GM19099 (cell line): ENCODE data around the gene HSPG2.
A peak's percentile ranks its signal among the peaks of the same experiment; 100 is the strongest.

Experiments
- POLR2A ChIP-seq: IDR thresholded peaks from 3 replicates; pipeline ENCODE4 v1.6.1; 2011; ENCODE audit warnings: low read depth; ENCODE audit not compliant: insufficient read length; ENCODE audit errors: extremely low read depth

Gene HSPG2

GRCh38 chr1:21865943-21866706 is 71.0 kb downstream of the HSPG2 start:
- no peak for TF ChIP-seq POLR2A

GRCh38 chr1:21865609-21865942 is 71.5 kb downstream of the HSPG2 start:
- TF ChIP-seq POLR2A = no peak

- TF ChIP-seq POLR2A = no peak
Measured at GRCh38 chr1:21864730-21865129, 72.4 kb downstream of the HSPG2 start.

GRCh38 chr1:21863981-21864380 is 73.1 kb downstream of the HSPG2 start:
- TF ChIP-seq POLR2A = no peak

- TF ChIP-seq POLR2A = no peak
Measured at GRCh38 chr1:21861602-21862429, 75.3 kb downstream of the HSPG2 start.

- TF ChIP-seq POLR2A = no peak
Measured at GRCh38 chr1:21860971-21861370, 76.1 kb downstream of the HSPG2 start.

GRCh38 chr1:21859669-21860179 is 77.4 kb downstream of the HSPG2 start:
- no peak for TF ChIP-seq POLR2A

- TF ChIP-seq POLR2A = no peak
Measured at GRCh38 chr1:21857840-21858670, 79.1 kb downstream of the HSPG2 start.

GRCh38 chr1:21857142-21857839 is 79.8 kb downstream of the HSPG2 start:
- TF ChIP-seq POLR2A = no peak

GRCh38 chr1:21855257-21856096 is 81.6 kb downstream of the HSPG2 start:
- TF ChIP-seq POLR2A = no peak

- TF ChIP-seq POLR2A = no peak
Measured at GRCh38 chr1:21854751-21855131, 82.4 kb downstream of the HSPG2 start.

- TF ChIP-seq POLR2A = no peak
Measured at GRCh38 chr1:21854090-21854750, 82.9 kb downstream of the HSPG2 start.

GRCh38 chr1:21853131-21853427 is 84.0 kb downstream of the HSPG2 start:
- TF ChIP-seq POLR2A = no peak

- peak; percentile 27 for TF ChIP-seq POLR2A
Measured at GRCh38 chr1:21852282-21853130, 84.6 kb downstream of the HSPG2 start.
